HUES6 (cell line): ENCODE data around the gene NEK4.

Experiments
- H3K27ac ChIP-seq: 2 replicates; pipeline ENCODE4 v1.7.0; 2013; ENCODE audit warnings: low read depth, mild to moderate bottlenecking, low read length, inconsistent platforms
- H3K27me3 ChIP-seq: 2 replicates; pipeline ENCODE4 v1.6.1; 2013; ENCODE audit warnings: low read length; ENCODE audit not compliant: control insufficient read depth, insufficient read depth
- H3K36me3 ChIP-seq: 2 replicates; pipeline ENCODE4 v1.6.1; 2013; ENCODE audit warnings: low read length; ENCODE audit not compliant: control insufficient read depth, insufficient read depth
- H3K4me1 ChIP-seq: 2 replicates; pipeline ENCODE4 v1.6.1; 2013; ENCODE audit warnings: low read length; ENCODE audit not compliant: control insufficient read depth, insufficient read depth
- H3K4me3 ChIP-seq: 2 replicates; pipeline ENCODE4 v1.5.1; 2013; ENCODE audit warnings: low read depth, low read length
- H3K9ac ChIP-seq: one replicate; pipeline ENCODE4 v1.6.1; 2013; ENCODE audit warnings: mild to moderate bottlenecking, low read length
- H3K9me3 ChIP-seq: 2 replicates; pipeline ENCODE4 v1.6.1; 2013; ENCODE audit warnings: low read depth, low read length; ENCODE audit not compliant: control insufficient read depth, insufficient read depth

NEK4 gene

GRCh38 chr3:52792413-52792812, 21.7 kb upstream of the NEK4 start:
- no peak overlapping the region for H3K4me3 ChIP-seq
- H3K9ac ChIP-seq = no peak overlapping the region
- no peaks in the 10 kb centered on the region for H3K4me1 ChIP-seq
- no peaks in the 10 kb centered on the region for H3K36me3 ChIP-seq
- no peak overlapping the region for H3K27ac ChIP-seq
- no peaks in the 10 kb centered on the region for H3K9me3 ChIP-seq
- H3K27me3 ChIP-seq = 0 out of 2 replicates have a peak, but pooled peaks cover 3% of the 10 kb centered on the region

GRCh38 chr3:52791928-52792327, 21.2 kb upstream of the NEK4 start:
- Histone ChIP-seq H3K4me1 (no peaks in the 10 kb centered on the region), H3K27me3 (0 out of 2 replicates have a peak, but pooled peaks cover 3% of the 10 kb centered on the region), H3K9me3 (no peaks in the 10 kb centered on the region), H3K9ac (no peak overlapping the region), H3K4me3 (no peak overlapping the region), H3K27ac (no peak overlapping the region), H3K36me3 (no peaks in the 10 kb centered on the region)

DNA sequence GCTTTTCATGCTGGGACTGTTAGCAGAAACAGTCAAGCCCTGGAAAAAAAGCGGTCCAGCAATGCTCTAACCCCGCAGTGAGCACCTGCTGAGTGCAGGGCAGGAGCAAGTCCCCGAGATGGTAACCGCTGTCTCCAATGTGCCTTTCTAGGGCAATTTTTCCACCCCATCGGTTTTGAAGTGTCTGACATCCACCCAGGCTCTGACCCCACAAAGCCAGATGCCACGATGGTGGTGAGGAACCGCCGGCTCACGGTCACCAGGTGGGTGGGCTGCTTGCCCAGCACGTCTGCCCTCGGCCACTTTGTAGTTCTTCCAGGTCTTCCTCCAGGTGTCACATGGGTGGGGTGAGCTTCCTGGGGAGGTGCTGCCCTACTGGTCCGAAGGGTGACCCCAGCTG, 20.6 kb upstream of the NEK4 start:
- Histone ChIP-seq H3K4me1 (no peaks in the 10 kb centered on the region), H3K4me3 (no peak overlapping the region), H3K27ac (no peak overlapping the region)

DNA sequence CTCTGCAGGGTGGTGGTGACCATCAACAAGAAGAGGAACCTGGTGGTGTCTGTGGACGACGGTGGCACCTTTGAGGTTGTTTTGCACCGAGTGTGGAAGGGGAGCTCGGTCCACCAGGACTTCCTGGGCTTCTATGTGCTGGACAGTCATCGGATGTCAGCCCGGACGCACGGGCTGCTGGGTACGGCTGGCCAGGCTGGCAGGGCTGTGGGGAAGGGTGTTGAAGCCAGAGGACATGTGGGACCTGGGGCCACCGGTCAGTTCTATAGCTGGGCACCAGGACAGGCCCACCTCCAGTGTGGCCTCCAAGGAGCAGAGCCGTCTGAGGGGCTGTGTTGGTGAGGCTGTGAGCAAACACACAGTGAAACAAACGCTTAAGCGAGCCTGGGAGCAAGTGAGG, 20.0 kb upstream of the NEK4 start:
- Histone ChIP-seq H3K4me3 (no peak overlapping the region), H3K4me1 (no peaks in the 10 kb centered on the region), H3K27me3 (0 out of 2 replicates have a peak, but pooled peaks cover 3% of the 10 kb centered on the region), H3K36me3 (no peaks in the 10 kb centered on the region), H3K27ac (no peak overlapping the region), H3K9me3 (no peaks in the 10 kb centered on the region), H3K9ac (no peak overlapping the region)

More for the DNA sequence above, 20.6 kb upstream of the NEK4 start:
- Histone ChIP-seq H3K36me3 (no peaks in the 10 kb centered on the region), H3K9me3 (no peaks in the 10 kb centered on the region), H3K9ac (no peak overlapping the region), H3K27me3 (0 out of 2 replicates have a peak, but pooled peaks cover 3% of the 10 kb centered on the region)

- Histone ChIP-seq H3K9me3 (no peaks in the 10 kb centered on the region), H3K4me1 (no peaks in the 10 kb centered on the region), H3K4me3 (no peak overlapping the region), H3K27me3 (0 out of 2 replicates have a peak, but pooled peaks cover 3% of the 10 kb centered on the region), H3K36me3 (no peaks in the 10 kb centered on the region), H3K9ac (no peak overlapping the region), H3K27ac (no peak overlapping the region)
Measured at GRCh38 chr3:52790337-52790736, 19.6 kb upstream of the NEK4 start.

- Histone ChIP-seq H3K36me3 (no peaks in the 10 kb centered on the region), H3K9ac (no peak overlapping the region), H3K27me3 (0 out of 2 replicates have a peak, but pooled peaks cover 3% of the 10 kb centered on the region), H3K4me3 (no peak overlapping the region), H3K27ac (no peak overlapping the region), H3K9me3 (no peaks in the 10 kb centered on the region), H3K4me1 (no peaks in the 10 kb centered on the region)
Measured at GRCh38 chr3:52789746-52790040, 19.0 kb upstream of the NEK4 start.

- Histone ChIP-seq H3K27ac (no peak overlapping the region), H3K36me3 (no peaks in the 10 kb centered on the region), H3K9ac (no peak overlapping the region), H3K27me3 (0 out of 2 replicates have a peak, but pooled peaks cover 3% of the 10 kb centered on the region), H3K4me1 (no peaks in the 10 kb centered on the region), H3K4me3 (no peak overlapping the region), H3K9me3 (no peaks in the 10 kb centered on the region)
Measured at GRCh38 chr3:52788890-52789745, 18.4 kb upstream of the NEK4 start.

- H3K36me3 ChIP-seq = no peaks in the 10 kb centered on the region
- H3K9ac ChIP-seq = no peak overlapping the region
- no peaks in the 10 kb centered on the region for H3K9me3 ChIP-seq
- H3K27ac ChIP-seq = no peak overlapping the region
- H3K27me3 ChIP-seq = peaks cover 3% of the 10 kb centered on the region; the same call in 1 of the 2 replicates
- no peaks in the 10 kb centered on the region for H3K4me1 ChIP-seq
- no peak overlapping the region for H3K4me3 ChIP-seq
Measured at GRCh38 chr3:52787672-52788625, 17.2 kb upstream of the NEK4 start.

DNA sequence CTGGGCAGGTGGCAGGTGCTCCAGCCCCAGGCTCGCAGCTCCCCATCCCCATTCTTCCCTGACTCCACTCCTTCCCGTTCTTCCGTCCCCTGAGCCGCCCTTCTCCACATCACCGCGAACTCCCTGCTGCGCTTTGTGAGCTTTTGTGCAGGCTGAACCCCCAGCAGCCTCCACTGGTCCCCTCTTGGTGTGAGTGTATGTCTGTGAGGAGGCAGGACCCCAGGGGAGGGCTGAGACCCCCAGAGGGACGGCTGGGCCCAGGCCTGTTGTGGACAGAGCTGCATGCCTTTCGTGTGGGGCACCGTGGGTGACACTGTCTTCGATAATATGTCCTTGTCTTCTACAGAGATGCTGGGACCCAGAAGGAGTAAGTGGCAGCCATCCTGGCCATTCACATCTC, 16.5 kb upstream of the NEK4 start:
- Histone ChIP-seq H3K4me1 (peaks cover 2% of the 10 kb centered on the region; the same call in 1 of the 2 replicates), H3K9me3 (no peaks in the 10 kb centered on the region), H3K27ac (no peak overlapping the region), H3K4me3 (no peak overlapping the region), H3K9ac (no peak overlapping the region), H3K27me3 (peaks cover 3% of the 10 kb centered on the region; the same call in 1 of the 2 replicates), H3K36me3 (no peaks in the 10 kb centered on the region)

GRCh38 chr3:52786330-52787215, 15.8 kb upstream of the NEK4 start:
- H3K9me3 ChIP-seq = no peaks in the 10 kb centered on the region
- H3K4me3 ChIP-seq = no peak overlapping the region
- peaks cover 3% of the 10 kb centered on the region; the same call in 1 of the 2 replicates for H3K27me3 ChIP-seq
- no peaks in the 10 kb centered on the region for H3K36me3 ChIP-seq
- H3K9ac ChIP-seq = no peak overlapping the region
- no peak overlapping the region for H3K27ac ChIP-seq
- peaks cover 7% of the 10 kb centered on the region; the same call in 1 of the 2 replicates for H3K4me1 ChIP-seq
